ENCODE measurements around the gene ZBED1.
"Not testable (repeated sequence)": the region's sequence is repeated elsewhere in the genome, so short reads cannot be mapped to it uniquely, and the experiment has no call there.

DNA sequence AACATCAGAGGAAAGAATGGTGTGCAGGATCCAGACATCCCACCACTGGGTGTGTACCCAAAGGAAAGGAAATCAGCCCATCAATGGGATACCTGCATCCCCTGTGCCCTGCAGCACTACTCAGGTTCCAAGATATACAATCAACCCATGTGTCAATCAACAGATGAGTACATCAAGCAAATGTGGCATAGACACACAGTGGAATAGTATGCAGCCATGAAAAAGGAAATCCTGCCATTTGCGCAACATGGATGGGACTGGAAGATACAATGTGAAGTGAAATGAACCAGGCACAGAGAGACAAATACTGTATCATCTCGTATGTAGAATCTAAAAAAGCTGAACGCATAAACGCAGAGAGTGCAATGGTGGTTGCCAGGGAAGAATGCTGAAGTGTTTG, 30.9 kb downstream of the ZBED1 start:
- TF ChIP-seq, protein P1, sequence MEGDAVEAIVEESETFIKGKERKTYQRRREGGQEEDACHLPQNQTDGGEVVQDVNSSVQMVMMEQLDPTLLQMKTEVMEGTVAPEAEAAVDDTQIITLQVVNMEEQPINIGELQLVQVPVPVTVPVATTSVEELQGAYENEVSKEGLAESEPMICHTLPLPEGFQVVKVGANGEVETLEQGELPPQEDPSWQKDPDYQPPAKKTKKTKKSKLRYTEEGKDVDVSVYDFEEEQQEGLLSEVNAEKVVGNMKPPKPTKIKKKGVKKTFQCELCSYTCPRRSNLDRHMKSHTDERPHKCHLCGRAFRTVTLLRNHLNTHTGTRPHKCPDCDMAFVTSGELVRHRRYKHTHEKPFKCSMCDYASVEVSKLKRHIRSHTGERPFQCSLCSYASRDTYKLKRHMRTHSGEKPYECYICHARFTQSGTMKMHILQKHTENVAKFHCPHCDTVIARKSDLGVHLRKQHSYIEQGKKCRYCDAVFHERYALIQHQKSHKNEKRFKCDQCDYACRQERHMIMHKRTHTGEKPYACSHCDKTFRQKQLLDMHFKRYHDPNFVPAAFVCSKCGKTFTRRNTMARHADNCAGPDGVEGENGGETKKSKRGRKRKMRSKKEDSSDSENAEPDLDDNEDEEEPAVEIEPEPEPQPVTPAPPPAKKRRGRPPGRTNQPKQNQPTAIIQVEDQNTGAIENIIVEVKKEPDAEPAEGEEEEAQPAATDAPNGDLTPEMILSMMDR (IDR thresholded peaks at IDR 0.05; ENCODE audit: low read length), result not testable (repeated sequence)
- not testable (repeated sequence) for TF ChIP-seq EZH2 (IDR thresholded peaks at IDR 0.05; ENCODE audit: borderline replicate concordance, low read length)

Measured in OCI-LY1 (cell line).